DMS 273 (cell line): ENCODE data around the gene APOL1.

Experiments
- DNase-seq: peaks from one replicate; lab custom pipeline; 2025; ENCODE audit not compliant: unreplicated experiment; lab: John Stamatoyannopoulos, UW

The APOL1 gene

DNA sequence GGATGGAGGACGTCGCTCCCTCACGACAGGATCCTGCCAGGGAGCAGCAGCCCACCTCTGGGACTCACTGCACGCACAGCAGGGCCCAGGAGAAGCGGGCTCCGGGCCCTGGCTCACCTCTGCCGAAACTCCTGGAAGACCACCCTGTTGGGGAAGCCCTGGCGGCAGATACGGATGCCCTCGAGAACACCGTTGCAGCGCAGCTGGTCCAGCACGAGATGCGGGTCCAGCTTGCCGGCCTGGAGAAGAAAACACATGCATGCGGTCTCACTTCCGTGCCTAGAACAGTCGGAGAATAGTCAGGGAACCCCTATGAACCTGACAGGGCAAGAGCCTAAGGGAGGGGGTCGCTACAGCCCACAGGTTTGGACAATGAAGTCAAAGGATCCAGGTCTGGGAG, 52.9 kb downstream of the APOL1 start:
- no peak for DNase-seq

DNA sequence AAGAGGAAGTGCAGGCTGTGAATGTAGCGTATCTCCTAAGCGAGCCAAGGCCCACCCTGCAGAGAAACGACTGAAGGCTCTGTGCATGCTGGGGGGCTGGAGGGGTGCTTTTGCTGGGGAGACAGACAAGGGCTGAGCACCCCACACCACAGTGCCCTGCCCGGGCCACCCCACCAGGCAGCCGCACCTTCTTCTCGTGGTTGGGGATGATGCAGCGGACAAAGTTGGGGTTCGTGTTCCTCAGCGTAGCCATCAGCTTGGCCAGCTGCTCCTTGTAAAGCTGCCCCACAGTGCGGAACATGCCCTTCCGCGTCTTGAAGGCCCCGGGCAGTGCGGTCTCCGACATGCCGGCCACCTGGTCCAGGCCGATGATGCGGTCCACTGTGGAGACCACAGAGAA, 53.3 kb downstream of the APOL1 start:
- no peak for DNase-seq

DNA sequence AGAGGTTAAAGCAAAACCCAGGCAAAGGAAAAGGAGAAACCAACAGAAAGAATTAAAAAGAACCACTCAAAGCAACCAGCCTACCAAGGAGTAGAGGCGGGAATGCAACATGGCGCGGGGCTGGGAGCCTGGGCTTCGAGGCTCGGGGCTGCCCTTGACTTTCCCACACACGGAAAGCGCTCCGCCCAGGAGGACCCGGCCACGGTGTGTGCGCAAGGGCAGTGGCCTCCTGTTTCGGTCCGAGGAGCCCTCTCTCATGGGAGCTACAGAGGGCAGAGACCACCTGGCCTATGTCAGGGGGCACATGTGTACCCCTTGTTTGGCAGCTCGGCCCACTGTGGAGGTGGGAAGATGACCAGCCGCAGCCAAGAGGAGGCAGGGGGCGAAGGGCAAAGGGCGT, 55.9 kb downstream of the APOL1 start:
- no peak for DNase-seq

DNA sequence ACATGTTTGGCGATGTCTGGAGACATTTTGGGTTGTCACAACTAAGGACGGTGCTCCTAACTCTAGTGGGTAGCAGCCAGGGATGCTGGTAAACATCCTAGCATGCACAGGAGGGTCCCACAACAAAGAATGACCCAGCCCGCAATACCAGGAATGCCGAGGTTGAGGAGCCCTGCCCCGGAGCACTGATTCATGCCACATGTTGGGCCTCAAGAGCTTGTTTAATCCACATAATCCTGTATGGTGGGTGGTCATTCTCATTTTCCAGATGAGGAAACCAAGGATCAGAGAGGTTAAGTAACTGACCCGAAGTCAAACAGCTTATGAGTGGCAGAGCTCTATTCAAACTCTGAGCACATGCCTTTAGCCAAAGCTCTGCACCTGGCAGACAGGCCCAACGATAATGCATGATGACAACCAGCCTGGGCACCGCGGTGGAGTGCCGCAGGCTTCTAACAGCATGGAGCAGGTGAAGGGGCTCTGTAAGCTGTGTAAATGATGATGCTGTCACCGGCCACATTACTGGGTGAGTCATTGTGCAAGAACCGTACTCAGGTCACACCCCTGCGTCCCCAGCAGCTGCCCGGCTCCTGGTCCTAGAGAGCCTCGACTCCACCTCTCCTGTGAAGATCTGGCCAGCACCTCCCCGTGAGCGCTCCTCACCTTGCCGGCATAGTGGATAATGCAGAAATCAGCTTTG, 58.6 kb downstream of the APOL1 start:
- no peak for DNase-seq

DNA sequence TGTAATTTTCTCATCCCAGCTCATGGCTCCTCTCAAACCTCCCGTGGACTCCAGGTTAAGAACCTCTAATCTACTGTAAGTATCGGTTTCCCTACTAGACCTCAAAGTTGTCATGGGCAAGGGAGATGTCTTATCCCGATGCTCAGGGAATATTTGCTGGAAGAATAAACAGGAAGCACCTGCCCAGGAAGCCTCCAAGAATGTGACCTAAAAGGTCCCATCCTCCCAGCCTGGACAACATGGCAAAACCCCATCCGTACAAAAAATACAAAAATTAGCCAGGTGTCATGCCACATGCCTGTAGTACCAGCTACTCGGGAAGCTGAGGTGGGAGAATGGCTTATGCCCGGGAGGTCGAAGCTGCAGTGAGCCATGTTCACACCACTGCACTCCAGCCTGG, 62.4 kb downstream of the APOL1 start:
- DNase-seq: no peak

DNA sequence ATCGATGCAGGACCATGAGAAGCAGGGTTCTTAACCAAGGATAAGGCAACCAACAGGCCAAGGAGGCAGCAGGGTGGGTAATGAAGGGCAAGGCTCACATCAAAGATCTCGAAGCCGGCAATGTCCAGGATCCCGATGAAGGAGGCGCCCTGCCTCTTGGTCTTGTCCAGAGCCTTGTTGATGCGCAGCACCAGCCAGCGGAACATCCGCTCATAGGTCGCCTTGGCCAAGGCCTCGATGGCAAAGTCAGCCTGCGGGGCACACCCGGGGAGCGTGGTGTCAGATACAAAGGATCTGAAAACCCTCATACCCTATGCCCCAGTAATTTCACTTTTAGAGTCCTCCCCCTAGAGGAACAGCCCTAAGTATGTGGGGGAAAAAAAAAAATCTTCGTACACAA, 63.5 kb downstream of the APOL1 start:
- no peak for DNase-seq
